Measurements from ENCODE around the gene ACYP2.
"Not testable (repeated sequence)": the region's sequence is repeated elsewhere in the genome, so short reads cannot be mapped to it uniquely, and the experiment has no call there.

GRCh38 chr2:54114479-54114878, 936 bp upstream of the ACYP2 start:
- TF ChIP-seq FOXM1 (IDR thresholded peaks at IDR 0.05; ENCODE audit: borderline replicate concordance); SP1 (IDR thresholded peaks at IDR 0.05); ZNF384 (IDR thresholded peaks at IDR 0.05): not testable (repeated sequence)
